SK-N-SH (cell line): ENCODE data around the gene FAP.
A peak's percentile ranks its signal among the peaks of the same experiment; 100 is the strongest.

ENCODE experiments used
- EZH2phosphoT487 ChIP-seq: fragments of 200-600 bp; sonication (generic); IDR thresholded peaks from 2 replicates; pipeline ENCODE4 v1.6.1; 2017; ENCODE audit warnings: low read depth, mixed run types, mild to moderate bottlenecking, antibody characterized with exemption, moderate library complexity, borderline replicate concordance
- FOSL2 ChIP-seq: IDR thresholded peaks from 2 replicates; pipeline ENCODE4 v1.4.0; 2012; ENCODE audit warnings: low read depth, mild to moderate bottlenecking, moderate library complexity, borderline replicate concordance
- GABPA ChIP-seq: IDR thresholded peaks from 2 replicates; pipeline ENCODE4 v1.4.0; 2012; ENCODE audit warnings: low read depth, mild to moderate bottlenecking
- MEF2A ChIP-seq: IDR thresholded peaks from 2 replicates; pipeline ENCODE4 v1.4.0; 2012; ENCODE audit warnings: low read depth, borderline replicate concordance
- POLR2AphosphoS5 ChIP-seq: IDR thresholded peaks from 2 replicates; pipeline ENCODE4 v1.6.1; 2012; ENCODE audit warnings: low read depth, low read length
- TAF1 ChIP-seq: IDR thresholded peaks from 2 replicates; pipeline ENCODE4 v1.6.1; 2012; ENCODE audit warnings: low read depth, mild to moderate bottlenecking, low read length, moderate library complexity, borderline replicate concordance
- TCF12 ChIP-seq: IDR thresholded peaks from 2 replicates; pipeline ENCODE4 v1.4.0; 2012
- TF ChIP-seq, protein P1 (sequence below): fragments of 200-600 bp; sonication (generic); IDR thresholded peaks from 2 replicates; pipeline ENCODE4 v1.6.1; 2017; ENCODE audit warnings: antibody characterized with exemption, mild to moderate bottlenecking, moderate library complexity
- TF ChIP-seq, protein P2 (sequence below): fragments of 150-350 bp; IDR thresholded peaks from 2 replicates; pipeline ENCODE4 v1.6.1; 2017; ENCODE audit warnings: antibody characterized with exemption, low read length, low read depth, borderline replicate concordance
- TF ChIP-seq, protein P3 (sequence below): IDR thresholded peaks from 2 replicates; pipeline ENCODE4 v1.4.0; 2012; ENCODE audit warnings: low read depth

DNA sequence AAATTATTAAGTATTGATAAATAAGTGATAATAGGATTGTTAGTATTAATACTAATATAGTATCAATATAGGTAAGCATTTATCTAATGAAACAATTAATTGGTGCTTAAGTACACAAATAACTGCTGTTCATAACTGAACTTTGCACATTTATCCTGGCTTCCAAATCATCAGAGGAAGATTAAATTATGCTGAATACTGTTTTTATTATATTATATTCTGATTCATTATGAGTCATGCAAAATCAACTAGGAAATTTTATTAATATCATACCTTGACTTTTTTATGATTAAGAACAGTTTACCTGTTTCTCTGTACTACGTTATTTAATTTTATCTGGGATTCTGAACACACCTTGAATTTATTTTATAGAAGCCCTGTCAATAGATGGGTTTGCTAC is 42.6 kb downstream of the FAP start:
- TF ChIP-seq, protein P1, sequence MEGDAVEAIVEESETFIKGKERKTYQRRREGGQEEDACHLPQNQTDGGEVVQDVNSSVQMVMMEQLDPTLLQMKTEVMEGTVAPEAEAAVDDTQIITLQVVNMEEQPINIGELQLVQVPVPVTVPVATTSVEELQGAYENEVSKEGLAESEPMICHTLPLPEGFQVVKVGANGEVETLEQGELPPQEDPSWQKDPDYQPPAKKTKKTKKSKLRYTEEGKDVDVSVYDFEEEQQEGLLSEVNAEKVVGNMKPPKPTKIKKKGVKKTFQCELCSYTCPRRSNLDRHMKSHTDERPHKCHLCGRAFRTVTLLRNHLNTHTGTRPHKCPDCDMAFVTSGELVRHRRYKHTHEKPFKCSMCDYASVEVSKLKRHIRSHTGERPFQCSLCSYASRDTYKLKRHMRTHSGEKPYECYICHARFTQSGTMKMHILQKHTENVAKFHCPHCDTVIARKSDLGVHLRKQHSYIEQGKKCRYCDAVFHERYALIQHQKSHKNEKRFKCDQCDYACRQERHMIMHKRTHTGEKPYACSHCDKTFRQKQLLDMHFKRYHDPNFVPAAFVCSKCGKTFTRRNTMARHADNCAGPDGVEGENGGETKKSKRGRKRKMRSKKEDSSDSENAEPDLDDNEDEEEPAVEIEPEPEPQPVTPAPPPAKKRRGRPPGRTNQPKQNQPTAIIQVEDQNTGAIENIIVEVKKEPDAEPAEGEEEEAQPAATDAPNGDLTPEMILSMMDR: no peak
- TF ChIP-seq, protein P2, sequence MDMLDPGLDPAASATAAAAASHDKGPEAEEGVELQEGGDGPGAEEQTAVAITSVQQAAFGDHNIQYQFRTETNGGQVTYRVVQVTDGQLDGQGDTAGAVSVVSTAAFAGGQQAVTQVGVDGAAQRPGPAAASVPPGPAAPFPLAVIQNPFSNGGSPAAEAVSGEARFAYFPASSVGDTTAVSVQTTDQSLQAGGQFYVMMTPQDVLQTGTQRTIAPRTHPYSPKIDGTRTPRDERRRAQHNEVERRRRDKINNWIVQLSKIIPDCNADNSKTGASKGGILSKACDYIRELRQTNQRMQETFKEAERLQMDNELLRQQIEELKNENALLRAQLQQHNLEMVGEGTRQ: no peak
- TF ChIP-seq POLR2AphosphoS5 (no peak), GABPA (no peak), TCF12 (no peak), MEF2A (no peak), EZH2phosphoT487 (no peak), FOSL2 (peak; percentile 9; the same call in 1 of the 2 replicates), TAF1 (no peak)
- TF ChIP-seq, protein P3, sequence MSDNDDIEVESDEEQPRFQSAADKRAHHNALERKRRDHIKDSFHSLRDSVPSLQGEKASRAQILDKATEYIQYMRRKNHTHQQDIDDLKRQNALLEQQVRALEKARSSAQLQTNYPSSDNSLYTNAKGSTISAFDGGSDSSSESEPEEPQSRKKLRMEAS: no peak
